ENCODE results near the gene ANKRD18B. TPM values are rescaled to one million over a fixed set of nuclear protein-coding genes. Genes with fewer than 3 reads are reported as not detected.

The ANKRD18B gene
- total and polyA plus RNA-seq, 9 of the 15 experiments (the other 6 are each of a cell fraction or from before 2014, with no cell fraction given): 0.43 to 12.6 (median 1.8) TPM

GRCh38 chr9:33489066-33489465 lies 35.0 kb upstream of the ANKRD18B start:
- no peak overlapping the region for H3K27ac ChIP-seq (ENCODE audit: extremely low read depth, low read depth, low read length)
- H3K79me2 ChIP-seq (ENCODE audit: control insufficient read depth, insufficient read depth, low read length): no peaks in the 10 kb centered on the region
- ATAC-seq: no peak
- no peak overlapping the region for H3K4me2 ChIP-seq (ENCODE audit: insufficient read depth, low read length)
- no peak overlapping the region for H2AFZ ChIP-seq (ENCODE audit: low read depth, low read length)
- no TSS peak for BruUV-seq (replicated peaks)
- no peaks in the 10 kb centered on the region for H4K20me1 ChIP-seq (replicated peaks; ENCODE audit: control insufficient read depth, insufficient read depth, low read length)
- in situ Hi-C loops (cut with MboI) (no loop called here), intact Hi-C loops (cut with micrococcal nuclease) (no loop called here)
- ChIA-PET POLR2A (no interaction called here), CTCF (ENCODE audit: low intra/inter-chr PET ratio) (no interaction called here)
- H3K9me3 ChIP-seq (replicated peaks; ENCODE audit: control insufficient read depth, insufficient read depth, low read depth, low read length): no peaks in the 10 kb centered on the region
- H3K36me3 ChIP-seq (ENCODE audit: control insufficient read depth, insufficient read depth, low read length): no peaks in the 10 kb centered on the region
- no peak overlapping the region for H3K9ac ChIP-seq (ENCODE audit: insufficient read depth in 1 of 2, low read depth in 2 of 2, low read length in 2 of 2)
- H3K4me3 ChIP-seq: no peak overlapping the region
- WGBS (ENCODE audit: insufficient coverage, low coverage, missing lambda C conversion rate): 44% methylated on average over 2 of the region's 2 CpGs
- H3K9me1 ChIP-seq (ENCODE audit: control insufficient read depth, insufficient read depth, low read length): no peaks in the 10 kb centered on the region
- H3K27me3 ChIP-seq (ENCODE audit: control insufficient read depth in 2 of 2, insufficient read depth in 2 of 2, low read length in 2 of 2): no peaks in the 10 kb centered on the region
- no peak for DNase-seq (ENCODE audit: extremely low read depth in 1 of 4, low spot score in 3 of 4)
- peaks cover under 1 to 2% of the 10 kb centered on the region in 2 experiments; a peak in 1 of 5 replicates for H3K4me1 ChIP-seq (replicated peaks in 1 of 2; ENCODE audit: control insufficient read depth in 2 of 2, insufficient read depth in 2 of 2, low read length in 2 of 2)
- TF ChIP-seq ZNF217 (CRISPR knock-in tag; IDR thresholded peaks at IDR 0.05): no peak
- no peak for TF ChIP-seq ZNF140 (CRISPR knock-in tag; IDR thresholded peaks at IDR 0.05)
- TF ChIP-seq MAFF (IDR thresholded peaks at IDR 0.05; ENCODE audit: low read length): no peak
- no peak for TF ChIP-seq GATAD2B (IDR thresholded peaks at IDR 0.05; ENCODE audit: borderline replicate concordance)
- no peak for TF ChIP-seq NFE2L1 (tag; IDR thresholded peaks at IDR 0.05; ENCODE audit: borderline replicate concordance, low read depth)
- no peak for TF ChIP-seq CREM (IDR thresholded peaks at IDR 0.05; ENCODE audit: low read depth)
- no peak for TF ChIP-seq ZNF318 (IDR thresholded peaks at IDR 0.05; ENCODE audit: borderline replicate concordance in 1 of 2, low read depth in 1 of 2)
- no peak for TF ChIP-seq ZNF668 (CRISPR knock-in tag; IDR thresholded peaks at IDR 0.05)
- TF ChIP-seq ZNF408 (CRISPR knock-in tag; IDR thresholded peaks at IDR 0.05; ENCODE audit: low read depth): no peak
- no peak for TF ChIP-seq HNRNPLL (IDR thresholded peaks at IDR 0.05; ENCODE audit: low read depth, low read length, poor library complexity, severe bottlenecking)
- FAIRE-seq: no peak
